Mesothelial cell of epicardium (in vitro differentiated cells): ENCODE measurements around the gene MRE11. TPM values are rescaled to one million over a fixed set of nuclear protein-coding genes. Genes with fewer than 3 reads are reported as not detected.
"Not testable (repeated sequence)": the region's sequence is repeated elsewhere in the genome, so short reads cannot be mapped to it uniquely, and the experiment has no call there.

Experiments used
- DNase-seq, 2 experiments: peaks; one replicate each; pipeline ENCODE4 v3.0.0; 2021; ENCODE audit warnings: low spot score in 2 of 2; ENCODE audit not compliant: unreplicated experiment in 2 of 2
- H3K27ac Mint-ChIP-seq: 2 replicates; pipeline ENCODE4 v1.8.0; 2021; ENCODE audit warnings: mixed read lengths
- H3K27me3 Mint-ChIP-seq: 2 replicates; pipeline ENCODE4 v1.8.0; 2021; ENCODE audit warnings: low read depth, mixed read lengths
- H3K36me3 Mint-ChIP-seq: 2 replicates; pipeline ENCODE4 v1.8.0; 2021; ENCODE audit warnings: mixed read lengths
- H3K4me1 Mint-ChIP-seq: 2 replicates; pipeline ENCODE4 v1.8.0; 2021; ENCODE audit warnings: mixed read lengths
- H3K4me3 Mint-ChIP-seq: 2 replicates; pipeline ENCODE4 v1.8.0; 2021; ENCODE audit warnings: mild to moderate bottlenecking, moderate library complexity, mixed read lengths
- H3K9me3 Mint-ChIP-seq: 2 replicates; pipeline ENCODE4 v1.8.0; 2021; ENCODE audit warnings: mixed read lengths
- CTCF ChIP-seq: fragments of 200-600 bp; sonication (generic); IDR thresholded peaks from one replicate; pipeline ENCODE4 v1.5.0; 2021; ENCODE audit warnings: antibody characterized with exemption; ENCODE audit not compliant: unreplicated experiment
- total RNA-seq: library from RNA; stranded (reverse); gene quantifications from 3 replicates; pipeline ENCODE4 v1.2.1, GENCODE V29; 2021

MRE11 gene
- total RNA-seq, 1 donor from 2014 or later, result 39.2 TPM

DNA sequence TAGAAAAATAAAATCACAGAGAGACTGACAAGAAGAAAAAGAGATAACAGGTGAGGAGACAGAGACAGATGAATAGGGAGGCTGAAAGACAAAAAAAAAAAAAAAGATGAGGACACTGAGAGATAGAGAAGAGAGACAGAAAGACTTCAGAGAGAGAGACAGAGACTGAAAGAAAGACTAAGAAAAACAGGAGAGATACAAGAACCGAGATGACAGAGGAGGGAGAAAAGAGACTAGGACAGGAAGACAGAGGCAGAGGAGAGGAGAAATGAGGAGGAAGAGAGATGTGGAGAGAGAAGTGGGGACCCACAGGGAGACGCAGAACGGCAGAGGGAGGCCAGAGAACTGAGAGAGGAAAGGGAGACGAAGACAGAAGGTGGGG lies 93.2 kb downstream of the MRE11 start:
- no peak for DNase-seq
- peaks cover 88% of the 10 kb centered on the region for H3K27me3 Mint-ChIP-seq
- no peak for TF ChIP-seq CTCF
- H3K4me1 Mint-ChIP-seq, result peaks cover 10% of the 10 kb centered on the region
- H3K36me3 Mint-ChIP-seq, result no peaks in the 10 kb centered on the region
- H3K9me3 Mint-ChIP-seq, result no peaks in the 10 kb centered on the region
- H3K4me3 Mint-ChIP-seq, result peak overlapping the region; percentile 67
- H3K27ac Mint-ChIP-seq, result no peak overlapping the region

- Mint-ChIP-seq H3K27ac (no peak overlapping the region), H3K4me1 (peaks cover 10% of the 10 kb centered on the region), H3K27me3 (peaks cover 92% of the 10 kb centered on the region), H3K4me3 (peak overlapping the region; percentile 67), H3K9me3 (no peaks in the 10 kb centered on the region), H3K36me3 (no peaks in the 10 kb centered on the region)
- DNase-seq, result no peak
- TF ChIP-seq CTCF, result no peak
Measured at GRCh38 chr11:94400050-94400449, 93.6 kb downstream of the MRE11 start.

GRCh38 chr11:94398101-94398500 lies 95.5 kb downstream of the MRE11 start:
- TF ChIP-seq CTCF, result no peak
- Mint-ChIP-seq H3K9me3 (no peaks in the 10 kb centered on the region), H3K4me3 (no peak overlapping the region), H3K27me3 (peaks cover 82% of the 10 kb centered on the region), H3K36me3 (no peaks in the 10 kb centered on the region), H3K4me1 (peaks cover 10% of the 10 kb centered on the region), H3K27ac (no peak overlapping the region)
- DNase-seq, result no peak

DNA sequence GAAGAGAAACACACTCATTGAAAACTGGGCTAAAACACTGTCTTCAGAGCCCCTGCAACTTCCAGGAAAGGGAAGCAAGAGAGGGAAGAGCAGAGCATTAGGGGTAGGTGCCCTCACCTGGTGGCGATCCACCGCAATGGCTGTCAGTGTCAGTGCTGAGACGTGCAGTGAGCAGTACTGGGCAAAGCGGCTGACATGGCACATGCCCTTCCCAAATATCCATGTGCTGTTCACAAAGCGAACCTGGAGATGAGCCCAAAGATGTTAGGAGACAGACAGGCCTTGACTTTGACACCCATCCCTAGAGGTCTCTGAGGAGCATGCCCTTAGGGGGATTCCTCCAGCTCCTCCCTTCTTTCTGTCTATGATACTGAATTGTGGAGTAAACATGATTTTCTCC lies 97.4 kb downstream of the MRE11 start:
- Mint-ChIP-seq H3K4me3 (no peak overlapping the region), H3K27ac (no peak overlapping the region), H3K27me3 (peaks cover 67% of the 10 kb centered on the region), H3K36me3 (no peaks in the 10 kb centered on the region), H3K4me1 (peaks cover 6% of the 10 kb centered on the region), H3K9me3 (no peaks in the 10 kb centered on the region)
- TF ChIP-seq CTCF, result no peak
- no peak for DNase-seq

DNA sequence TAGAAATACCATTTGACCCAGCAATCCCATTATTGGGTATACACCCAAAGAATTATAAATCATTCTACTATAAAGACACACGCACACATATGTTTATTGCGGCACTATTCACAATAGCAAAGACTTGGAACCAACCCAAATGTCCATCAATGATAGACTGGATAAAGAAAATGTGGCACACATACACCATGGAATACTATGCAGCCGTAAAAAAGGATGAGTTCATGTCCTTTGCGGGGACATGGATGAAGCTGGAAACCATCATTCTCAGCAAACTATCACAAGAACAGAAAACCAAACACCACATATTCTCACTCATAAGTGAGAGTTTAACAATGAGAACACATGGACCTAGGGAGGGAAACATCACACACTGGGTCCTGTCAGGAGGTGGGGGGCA lies 101.7 kb downstream of the MRE11 start:
- not testable (repeated sequence) for H3K9me3 Mint-ChIP-seq, H3K27ac Mint-ChIP-seq, H3K4me1 Mint-ChIP-seq, H3K4me3 Mint-ChIP-seq, DNase-seq, H3K36me3 Mint-ChIP-seq
- peaks cover 35% of the 10 kb centered on the region for H3K27me3 Mint-ChIP-seq

- no peak for DNase-seq
- no peak overlapping the region for H3K4me3 Mint-ChIP-seq
- no peak overlapping the region for H3K27ac Mint-ChIP-seq
- H3K36me3 Mint-ChIP-seq, result no peaks in the 10 kb centered on the region
- peaks cover 31% of the 10 kb centered on the region for H3K27me3 Mint-ChIP-seq
- TF ChIP-seq CTCF, result no peak
- peaks cover 4% of the 10 kb centered on the region for H3K9me3 Mint-ChIP-seq
- H3K4me1 Mint-ChIP-seq, result no peaks in the 10 kb centered on the region
Measured at GRCh38 chr11:94379613-94380012, 114.0 kb downstream of the MRE11 start.
